NB4 (cell line): ENCODE measurements around the gene CLTCL1.
"Not testable (repeated sequence)": the region's sequence is repeated elsewhere in the genome, so short reads cannot be mapped to it uniquely, and the experiment has no call there.

Experiments
- DNase-seq: peaks from one replicate; pipeline ENCODE4 v3.0.0; 2010; ENCODE audit warnings: low read depth
- H3K4me3 ChIP-seq: one replicate; pipeline ENCODE4 v1.5.1; 2011; ENCODE audit warnings: mild to moderate bottlenecking, low read depth, low read length, moderate library complexity
- MYC ChIP-seq: IDR thresholded peaks from 2 replicates; pipeline ENCODE4 v1.6.1; 2011; ENCODE audit warnings: low read depth, low read length
- POLR2A ChIP-seq: IDR thresholded peaks from 2 replicates; pipeline ENCODE4 v1.6.1; 2011; ENCODE audit warnings: mild to moderate bottlenecking; ENCODE audit not compliant: insufficient read length; ENCODE audit errors: extremely low read depth
- TF ChIP-seq, protein P1 (sequence below): IDR thresholded peaks from 2 replicates; pipeline ENCODE4 v1.6.1; 2011; ENCODE audit warnings: low read depth, low read length
- TF ChIP-seq, protein P2 (sequence below): IDR thresholded peaks from one replicate; pipeline ENCODE4 v1.5.1; 2012; ENCODE audit warnings: low read depth, low read length

The CLTCL1 gene

DNA sequence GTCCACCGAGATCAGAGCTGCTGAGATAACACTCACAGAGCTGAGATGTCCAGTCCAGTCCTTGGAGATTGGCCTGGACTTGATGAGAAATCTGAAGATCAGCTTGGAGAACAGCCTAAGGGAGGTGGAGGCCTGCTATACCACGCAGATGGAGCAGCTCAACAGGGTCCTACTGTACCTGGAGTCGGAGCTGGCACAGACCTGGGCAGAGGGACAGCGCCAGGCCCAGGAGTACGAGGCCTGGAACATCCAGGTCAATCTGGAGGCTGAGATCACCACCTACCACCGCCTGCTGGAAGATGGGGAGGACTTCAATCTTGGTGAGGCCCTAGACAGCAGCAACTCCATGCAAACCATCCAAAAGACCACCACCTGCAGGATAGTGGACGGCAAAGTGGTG, 33.1 kb downstream of the CLTCL1 start:
- no peak for DNase-seq
- TF ChIP-seq, protein P1, sequence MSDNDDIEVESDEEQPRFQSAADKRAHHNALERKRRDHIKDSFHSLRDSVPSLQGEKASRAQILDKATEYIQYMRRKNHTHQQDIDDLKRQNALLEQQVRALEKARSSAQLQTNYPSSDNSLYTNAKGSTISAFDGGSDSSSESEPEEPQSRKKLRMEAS, result no peak
- TF ChIP-seq POLR2A (no peak), MYC (no peak)
- TF ChIP-seq, protein P2, sequence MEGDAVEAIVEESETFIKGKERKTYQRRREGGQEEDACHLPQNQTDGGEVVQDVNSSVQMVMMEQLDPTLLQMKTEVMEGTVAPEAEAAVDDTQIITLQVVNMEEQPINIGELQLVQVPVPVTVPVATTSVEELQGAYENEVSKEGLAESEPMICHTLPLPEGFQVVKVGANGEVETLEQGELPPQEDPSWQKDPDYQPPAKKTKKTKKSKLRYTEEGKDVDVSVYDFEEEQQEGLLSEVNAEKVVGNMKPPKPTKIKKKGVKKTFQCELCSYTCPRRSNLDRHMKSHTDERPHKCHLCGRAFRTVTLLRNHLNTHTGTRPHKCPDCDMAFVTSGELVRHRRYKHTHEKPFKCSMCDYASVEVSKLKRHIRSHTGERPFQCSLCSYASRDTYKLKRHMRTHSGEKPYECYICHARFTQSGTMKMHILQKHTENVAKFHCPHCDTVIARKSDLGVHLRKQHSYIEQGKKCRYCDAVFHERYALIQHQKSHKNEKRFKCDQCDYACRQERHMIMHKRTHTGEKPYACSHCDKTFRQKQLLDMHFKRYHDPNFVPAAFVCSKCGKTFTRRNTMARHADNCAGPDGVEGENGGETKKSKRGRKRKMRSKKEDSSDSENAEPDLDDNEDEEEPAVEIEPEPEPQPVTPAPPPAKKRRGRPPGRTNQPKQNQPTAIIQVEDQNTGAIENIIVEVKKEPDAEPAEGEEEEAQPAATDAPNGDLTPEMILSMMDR, result no peak
- no peak overlapping the region for H3K4me3 ChIP-seq

DNA sequence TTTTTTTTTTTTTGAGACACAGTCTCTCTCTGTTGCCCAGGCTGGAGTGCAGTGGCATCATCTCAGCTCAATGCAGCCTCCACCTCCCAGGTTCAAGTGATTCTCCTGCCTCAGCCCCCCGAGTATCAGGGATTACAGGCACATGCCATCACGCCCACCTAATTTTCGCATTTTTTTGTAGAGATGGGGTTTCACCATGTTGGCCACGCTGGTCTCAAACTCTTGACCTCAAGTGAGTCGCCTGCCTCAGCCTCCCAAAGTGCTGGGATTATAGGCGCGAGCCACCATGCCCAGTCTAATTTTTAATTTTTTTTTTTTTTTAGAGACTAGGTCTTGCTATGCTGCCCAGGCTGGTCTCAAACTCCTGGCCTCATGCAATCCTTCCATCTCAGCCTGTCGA, 35.2 kb downstream of the CLTCL1 start:
- not testable (repeated sequence) for H3K4me3 ChIP-seq, DNase-seq

DNA sequence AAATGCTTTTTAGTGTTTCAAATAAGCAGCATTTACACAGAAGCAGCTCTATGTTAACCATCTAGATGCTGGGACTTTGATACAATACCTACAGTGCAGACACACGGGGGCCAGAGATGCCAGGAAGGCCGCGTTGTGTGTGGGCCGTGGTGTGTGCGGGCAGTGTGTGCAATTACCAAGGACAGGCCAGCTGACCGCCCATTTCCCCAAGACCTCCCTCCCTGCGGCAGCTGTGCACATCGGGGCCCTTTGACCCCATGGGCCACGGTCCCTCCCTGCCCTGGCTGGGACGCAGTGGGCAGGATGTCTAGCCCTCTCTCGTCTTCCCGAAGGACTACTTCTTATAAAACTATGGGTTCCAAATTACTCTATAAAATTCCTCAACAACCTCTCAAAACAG, 38.4 kb downstream of the CLTCL1 start:
- TF ChIP-seq, protein P2, result no peak
- TF ChIP-seq POLR2A (no peak), MYC (no peak)
- TF ChIP-seq, protein P1, result no peak
- DNase-seq, result no peak
- H3K4me3 ChIP-seq, result no peak overlapping the region

DNA sequence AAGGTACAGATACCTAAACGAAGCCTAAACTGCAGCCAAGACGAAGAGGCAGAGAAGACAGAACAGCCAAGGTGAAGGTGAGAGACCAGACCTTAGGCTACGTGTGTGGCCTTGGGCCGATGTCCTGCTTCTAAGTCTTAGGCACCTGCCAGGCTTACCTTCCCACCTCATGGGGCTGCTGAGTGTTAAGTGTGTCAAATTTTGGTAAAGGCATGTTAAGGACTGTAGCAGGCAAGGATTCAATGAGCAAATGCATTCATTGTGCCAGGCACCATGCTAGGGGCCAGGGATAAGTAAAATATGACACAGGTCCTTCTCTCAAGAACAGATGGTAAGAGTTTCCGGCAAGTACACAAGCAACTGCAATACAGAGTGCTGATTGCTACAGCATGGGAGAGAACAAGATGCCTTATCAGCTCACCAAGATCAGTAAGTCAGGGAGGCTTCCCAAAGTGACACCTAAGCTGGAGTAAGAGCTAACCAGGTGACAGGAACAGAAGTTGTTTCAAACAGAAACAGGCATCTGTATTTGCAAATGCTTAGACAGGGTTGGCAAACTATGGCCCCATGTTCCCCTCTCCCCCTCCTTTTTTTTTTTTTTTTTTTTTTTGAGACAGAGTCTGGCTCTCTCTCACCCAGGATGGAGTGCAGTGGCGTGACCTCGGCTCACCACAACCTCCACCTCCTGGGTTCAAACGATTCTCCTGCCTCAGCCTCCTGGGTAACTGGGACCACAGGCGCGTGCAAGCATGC, 46.7 kb downstream of the CLTCL1 start:
- peak; percentile 69 for DNase-seq
- TF ChIP-seq POLR2A, result no peak
- TF ChIP-seq MYC, result no peak
- TF ChIP-seq, protein P2, result no peak
- TF ChIP-seq, protein P1, result no peak
- no peak overlapping the region for H3K4me3 ChIP-seq

DNA sequence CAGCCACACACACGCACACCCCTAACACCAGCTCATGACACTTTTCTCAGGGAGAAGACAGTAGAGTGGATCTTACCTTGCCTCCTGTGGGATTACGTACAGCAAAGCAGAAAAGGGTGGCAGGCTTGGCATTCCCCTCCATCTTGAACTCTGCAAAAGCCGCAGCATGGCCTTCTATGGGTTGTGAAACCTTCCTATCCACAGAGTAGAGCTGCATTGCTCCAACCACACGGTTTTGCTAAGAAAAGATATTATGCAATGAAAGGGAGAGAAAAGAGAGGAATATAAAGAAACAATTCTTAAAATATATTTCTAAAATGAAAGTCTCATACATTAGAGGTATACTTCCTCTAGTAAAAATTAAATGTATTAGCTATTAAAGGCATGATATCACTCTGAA, 48.8 kb downstream of the CLTCL1 start:
- peak; percentile 85 for DNase-seq
- TF ChIP-seq, protein P1, result peak; percentile 62
- TF ChIP-seq POLR2A (peak; percentile 43), MYC (peak; percentile 82)
- TF ChIP-seq, protein P2, result no peak
- peak overlapping the region; percentile 72 for H3K4me3 ChIP-seq

DNA sequence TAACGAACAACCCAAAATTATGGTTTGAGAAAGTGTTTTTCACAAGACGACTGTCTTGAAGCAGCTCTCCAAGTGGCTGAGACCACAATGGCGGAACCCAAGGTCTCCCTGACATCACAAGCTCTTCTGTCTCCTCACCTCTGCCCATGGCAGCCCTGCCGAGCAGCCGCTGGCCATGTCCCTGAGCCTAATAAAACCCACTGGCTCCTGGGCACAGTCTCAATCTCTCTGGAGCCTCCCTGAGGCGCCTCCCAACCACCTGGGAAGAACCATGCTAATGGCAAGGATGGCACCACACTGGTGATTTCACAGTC, 50.0 kb downstream of the CLTCL1 start:
- no peak for DNase-seq
- peak overlapping the region; percentile 72 for H3K4me3 ChIP-seq
- TF ChIP-seq, protein P1, result no peak
- TF ChIP-seq MYC (no peak; the same call in 1 of the 2 replicates), POLR2A (no peak)
- TF ChIP-seq, protein P2, result no peak
